NT2/D1 (cell line): ENCODE data around the gene STAT1.

Experiments used
- DNase-seq: peaks from one replicate; pipeline ENCODE4 v3.0.0-alpha.2; 2011; ENCODE audit warnings: low read depth, low spot score
- H3K27me3 ChIP-seq: 2 replicates; pipeline ENCODE4 v1.6.0; 2011; ENCODE audit warnings: mild to moderate bottlenecking; ENCODE audit not compliant: insufficient read length, insufficient read depth
- H3K36me3 ChIP-seq: 2 replicates; pipeline ENCODE4 v1.6.1; 2011; ENCODE audit warnings: mild to moderate bottlenecking, low read length, mixed read lengths; ENCODE audit not compliant: insufficient read depth, insufficient read length
- H3K4me1 ChIP-seq: 2 replicates; pipeline ENCODE4 v1.5.1; 2011; ENCODE audit not compliant: insufficient read depth, insufficient read length
- H3K4me3 ChIP-seq: 2 replicates; pipeline ENCODE4 v1.5.1; 2011; ENCODE audit warnings: low read depth; ENCODE audit not compliant: insufficient read length
- H3K9ac ChIP-seq: 2 replicates; pipeline ENCODE4 v1.6.0; 2011; ENCODE audit warnings: low read depth; ENCODE audit not compliant: insufficient read length
- H3K9me3 ChIP-seq: 2 replicates; pipeline ENCODE4 v1.5.1; 2011; ENCODE audit warnings: mild to moderate bottlenecking, low read length; ENCODE audit not compliant: insufficient read depth
- SUZ12 ChIP-seq: IDR thresholded peaks from 2 replicates; pipeline ENCODE4 v1.6.1; 2011; ENCODE audit not compliant: insufficient read length, insufficient read depth; ENCODE audit errors: extremely low read depth
- YY1 ChIP-seq: IDR thresholded peaks from 2 replicates; pipeline ENCODE4 v1.6.1; 2011; ENCODE audit not compliant: insufficient read length, insufficient read depth
- ZNF274 ChIP-seq: IDR thresholded peaks from 2 replicates; pipeline ENCODE4 v1.6.1; 2011; ENCODE audit warnings: mild to moderate bottlenecking, low read depth, low read length

The STAT1 gene

GRCh38 chr2:191039616-191040015 is 25.6 kb upstream of the STAT1 start:
- Histone ChIP-seq H3K4me1 (peaks cover 2% of the 10 kb centered on the region), H3K9ac (no peak overlapping the region), H3K9me3 (peaks cover 7% of the 10 kb centered on the region; the same call in 1 of the 2 replicates), H3K27me3 (no peaks in the 10 kb centered on the region), H3K4me3 (no peak overlapping the region), H3K36me3 (no peaks in the 10 kb centered on the region)
- no peak for DNase-seq
- no peak for TF ChIP-seq YY1
- TF ChIP-seq SUZ12, result no peak
- TF ChIP-seq ZNF274, result no peak

GRCh38 chr2:191038741-191039140 is 24.8 kb upstream of the STAT1 start:
- no peak overlapping the region for H3K4me3 ChIP-seq
- no peaks in the 10 kb centered on the region for H3K27me3 ChIP-seq
- H3K9me3 ChIP-seq, result no peaks in the 10 kb centered on the region
- peaks cover 2% of the 10 kb centered on the region for H3K4me1 ChIP-seq
- DNase-seq, result no peak
- TF ChIP-seq ZNF274 (no peak), YY1 (no peak), SUZ12 (no peak)
- H3K9ac ChIP-seq, result no peak overlapping the region
- no peaks in the 10 kb centered on the region for H3K36me3 ChIP-seq

- no peaks in the 10 kb centered on the region for H3K36me3 ChIP-seq
- no peak overlapping the region for H3K9ac ChIP-seq
- H3K4me3 ChIP-seq, result no peak overlapping the region
- H3K4me1 ChIP-seq, result peaks cover 2% of the 10 kb centered on the region
- no peak for TF ChIP-seq ZNF274
- no peak for TF ChIP-seq SUZ12
- no peak for TF ChIP-seq YY1
- no peaks in the 10 kb centered on the region for H3K27me3 ChIP-seq
- no peaks in the 10 kb centered on the region for H3K9me3 ChIP-seq
- no peak for DNase-seq
Observed at GRCh38 chr2:191038241-191038725, 24.3 kb upstream of the STAT1 start.

- H3K9ac ChIP-seq, result no peak overlapping the region
- TF ChIP-seq YY1 (no peak), ZNF274 (no peak), SUZ12 (no peak)
- H3K4me1 ChIP-seq, result peaks cover 2% of the 10 kb centered on the region
Observed at GRCh38 chr2:191037351-191037750, 23.4 kb upstream of the STAT1 start.

GRCh38 chr2:191036363-191036762 is 22.4 kb upstream of the STAT1 start:
- H3K9ac ChIP-seq, result no peak overlapping the region
- no peaks in the 10 kb centered on the region for H3K27me3 ChIP-seq
- H3K9me3 ChIP-seq, result no peaks in the 10 kb centered on the region
- TF ChIP-seq ZNF274 (no peak), SUZ12 (no peak), YY1 (no peak)
- DNase-seq, result no peak
- H3K4me1 ChIP-seq, result no peaks in the 10 kb centered on the region
- no peak overlapping the region for H3K4me3 ChIP-seq
- H3K36me3 ChIP-seq, result no peaks in the 10 kb centered on the region

More at GRCh38 chr2:191037351-191037750, 23.4 kb upstream of the STAT1 start:
- DNase-seq, result no peak
- Histone ChIP-seq H3K27me3 (no peaks in the 10 kb centered on the region), H3K36me3 (no peaks in the 10 kb centered on the region), H3K9me3 (no peaks in the 10 kb centered on the region), H3K4me3 (no peak overlapping the region)

- no peak for DNase-seq
- no peaks in the 10 kb centered on the region for H3K36me3 ChIP-seq
Observed at GRCh38 chr2:191032588-191033429, 18.8 kb upstream of the STAT1 start.

GRCh38 chr2:191031256-191031655 is 17.3 kb upstream of the STAT1 start:
- no peaks in the 10 kb centered on the region for H3K9me3 ChIP-seq
- no peak overlapping the region for H3K9ac ChIP-seq
- H3K27me3 ChIP-seq, result no peaks in the 10 kb centered on the region
- no peak overlapping the region for H3K4me3 ChIP-seq
- H3K4me1 ChIP-seq, result no peaks in the 10 kb centered on the region
- TF ChIP-seq SUZ12, result no peak
- no peak for TF ChIP-seq YY1
- no peak for TF ChIP-seq ZNF274
- DNase-seq, result no peak
- no peaks in the 10 kb centered on the region for H3K36me3 ChIP-seq

More at GRCh38 chr2:191032588-191033429, 18.8 kb upstream of the STAT1 start:
- TF ChIP-seq ZNF274 (no peak), YY1 (no peak), SUZ12 (no peak)
- Histone ChIP-seq H3K9me3 (no peaks in the 10 kb centered on the region), H3K4me1 (no peaks in the 10 kb centered on the region), H3K9ac (no peak overlapping the region), H3K27me3 (no peaks in the 10 kb centered on the region), H3K4me3 (no peak overlapping the region)
